NCI-H2227 (cell line): Measurements from ENCODE around the gene TRMT11.
A peak's percentile ranks its signal among the peaks of the same experiment; 100 is the strongest.
"Not testable (repeated sequence)": the region's sequence is repeated elsewhere in the genome, so short reads cannot be mapped to it uniquely, and the experiment has no call there.

ENCODE experiments used
- DNase-seq: peaks from one replicate; lab custom pipeline; 2025; ENCODE audit not compliant: unreplicated experiment; lab: John Stamatoyannopoulos, UW

Gene TRMT11

GRCh38 chr6:126041516-126041915, 55.2 kb downstream of the TRMT11 start:
- DNase-seq = no peak

DNA sequence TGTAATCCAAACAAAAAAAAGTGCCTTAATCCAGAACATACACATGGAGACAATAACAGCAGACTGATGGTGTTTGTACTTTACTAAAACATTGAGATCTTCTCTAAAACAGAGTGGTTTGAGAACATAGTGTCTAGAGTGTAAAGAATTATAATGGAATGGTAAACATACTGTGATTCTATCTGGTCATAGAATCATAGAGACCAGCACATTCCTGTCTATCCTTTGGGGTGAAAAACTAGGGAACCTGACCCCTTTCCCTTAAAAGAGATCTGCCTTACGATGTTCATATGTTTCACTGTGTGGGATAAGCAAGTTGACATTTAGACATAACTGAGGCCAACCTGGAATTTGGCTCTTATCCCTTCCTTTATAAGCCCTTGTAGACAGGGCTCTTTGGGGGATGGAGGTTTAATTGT, 55.7 kb downstream of the TRMT11 start:
- no peak for DNase-seq

DNA sequence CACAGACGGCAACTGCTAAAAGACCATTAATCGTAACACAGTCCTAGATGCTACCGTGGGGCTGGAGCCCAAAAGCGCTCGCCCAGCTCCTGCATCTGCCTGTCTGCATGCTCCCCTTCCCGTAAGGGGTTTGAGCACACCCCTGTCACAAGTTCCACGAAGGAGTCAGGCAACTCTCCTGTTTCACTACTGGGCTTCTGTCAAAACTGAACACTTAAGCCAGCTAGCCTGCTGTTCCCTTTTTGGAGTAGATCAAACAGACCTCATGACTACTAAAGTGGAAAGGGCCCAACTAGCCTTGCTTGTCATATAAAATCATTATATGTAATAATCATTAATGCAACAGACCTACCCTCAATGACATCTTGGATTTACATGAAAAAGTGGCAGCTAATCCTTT, 61.3 kb downstream of the TRMT11 start:
- DNase-seq = no peak

DNA sequence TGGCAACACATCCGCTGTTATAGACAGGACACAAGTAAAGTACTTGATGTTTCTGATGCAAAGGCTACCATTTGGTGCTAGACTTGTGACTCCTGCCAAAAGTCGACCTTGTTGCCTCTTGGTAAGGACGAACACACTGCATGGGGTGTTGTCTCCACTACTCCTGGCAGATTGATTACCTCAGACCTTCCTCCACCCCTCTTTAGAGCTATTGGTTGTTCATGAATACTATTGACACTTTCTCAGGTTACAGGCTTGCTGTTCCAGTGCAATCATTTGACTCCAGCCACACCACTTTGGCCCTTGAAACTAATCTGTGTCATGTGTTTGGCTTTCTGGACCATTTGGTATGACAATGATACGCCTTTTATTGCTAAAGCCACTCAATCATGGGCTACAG, 62.3 kb downstream of the TRMT11 start:
- no peak for DNase-seq

- DNase-seq = no peak
Measured at GRCh38 chr6:126050795-126051194, 64.5 kb downstream of the TRMT11 start.

DNA sequence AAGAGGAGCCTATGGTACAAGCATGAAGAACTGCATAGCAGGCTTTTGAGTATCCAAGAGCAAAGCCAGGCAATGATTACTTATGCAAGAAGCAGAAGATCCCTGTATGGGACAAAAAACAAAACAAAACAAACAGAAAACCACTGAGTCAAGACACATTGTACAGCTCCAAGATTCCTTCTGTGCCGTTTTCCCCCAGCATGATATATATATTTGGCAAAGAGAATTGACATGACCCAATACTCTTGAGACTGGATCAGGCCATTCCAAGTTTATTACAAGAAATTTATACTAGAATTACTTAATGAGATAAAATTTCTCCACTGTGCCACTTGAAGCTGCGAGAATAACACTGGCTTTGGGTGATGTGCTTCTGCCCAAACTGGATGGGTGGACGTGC, 65.5 kb downstream of the TRMT11 start:
- DNase-seq = no peak

DNA sequence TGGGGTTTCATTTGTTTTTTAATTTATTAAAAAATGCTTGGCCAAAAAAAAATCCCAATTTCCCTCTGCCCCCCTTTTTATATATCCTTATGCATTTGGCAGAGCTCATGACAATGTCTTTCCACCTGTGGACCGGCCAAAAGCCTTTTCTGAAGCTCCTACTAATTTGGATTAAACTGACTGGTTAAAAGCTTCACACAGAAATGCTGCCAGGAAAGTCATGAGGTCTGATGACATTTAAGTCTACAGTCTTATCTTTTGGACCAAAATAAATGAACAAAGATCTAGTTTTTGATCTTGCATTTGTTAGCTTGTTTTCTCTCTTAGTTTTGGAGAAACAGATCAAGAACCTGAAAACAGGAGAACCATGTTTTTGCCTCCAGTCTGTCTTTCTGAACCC, 66.1 kb downstream of the TRMT11 start:
- DNase-seq = no peak

DNA sequence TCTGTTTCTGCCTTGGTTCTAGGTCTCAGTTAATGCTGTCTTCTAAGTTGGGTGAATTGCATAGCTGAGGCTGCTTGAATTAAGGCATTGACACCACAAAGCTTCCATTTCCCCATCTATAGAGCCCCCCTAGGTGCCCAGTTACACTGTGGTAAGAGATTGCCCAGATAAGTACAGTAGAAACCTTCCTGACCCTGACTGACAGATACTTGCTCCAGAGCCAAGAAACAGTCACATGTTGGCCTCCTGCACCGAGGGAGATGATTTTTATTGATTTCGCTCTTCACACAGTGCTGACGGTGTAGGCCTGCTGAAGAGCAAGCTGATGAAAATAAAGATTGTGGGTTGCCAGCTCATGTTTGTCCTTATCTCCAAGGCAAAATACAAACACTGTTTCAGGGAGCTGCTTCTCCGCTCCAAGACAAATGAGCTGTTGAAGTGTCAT, 67.9 kb downstream of the TRMT11 start:
- DNase-seq = peak; percentile 57

DNA sequence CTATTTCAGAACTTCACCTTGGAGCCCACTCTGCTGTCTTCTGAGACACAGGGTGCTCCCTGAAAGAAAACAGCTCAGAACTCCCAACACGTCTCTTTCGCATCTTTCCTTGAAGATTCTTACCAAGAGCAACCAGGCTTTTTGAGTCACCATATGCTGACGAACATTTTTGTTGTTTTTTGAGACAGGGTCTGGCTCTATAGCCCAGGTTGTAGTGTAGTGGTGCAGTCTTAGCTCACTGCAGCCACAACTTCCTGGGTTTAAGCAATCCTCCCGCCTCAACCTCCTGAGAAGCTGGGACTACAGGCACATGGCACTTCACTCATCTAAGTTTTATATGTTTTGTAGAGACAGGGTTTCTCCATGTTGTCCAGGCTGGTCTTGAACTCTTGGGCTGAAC, 68.5 kb downstream of the TRMT11 start:
- no peak for DNase-seq

DNA sequence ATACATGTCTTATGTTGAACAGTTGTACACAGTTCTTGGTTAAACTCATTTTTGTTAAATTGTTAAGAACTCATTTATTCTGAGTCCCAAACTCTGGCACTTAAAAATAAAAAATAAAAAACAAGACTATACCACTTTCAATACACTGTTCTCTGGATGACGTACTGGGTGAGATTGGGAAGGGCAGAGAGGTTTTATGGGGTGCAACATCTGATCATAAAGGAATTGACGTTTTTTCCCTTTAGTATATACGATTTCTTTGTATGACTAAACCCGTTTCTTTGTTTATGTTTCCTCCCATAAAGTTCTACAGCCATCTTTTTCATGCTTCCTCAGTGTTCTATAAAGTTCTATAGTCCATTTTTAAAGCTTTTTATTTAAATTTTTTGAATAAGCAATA, 69.1 kb downstream of the TRMT11 start:
- no peak for DNase-seq

GRCh38 chr6:126056355-126057004, 70.1 kb downstream of the TRMT11 start:
- DNase-seq = no peak

GRCh38 chr6:126058085-126058484, 71.7 kb downstream of the TRMT11 start:
- not testable (repeated sequence) for DNase-seq

GRCh38 chr6:126060400-126060799, 74.1 kb downstream of the TRMT11 start:
- DNase-seq = no peak

DNA sequence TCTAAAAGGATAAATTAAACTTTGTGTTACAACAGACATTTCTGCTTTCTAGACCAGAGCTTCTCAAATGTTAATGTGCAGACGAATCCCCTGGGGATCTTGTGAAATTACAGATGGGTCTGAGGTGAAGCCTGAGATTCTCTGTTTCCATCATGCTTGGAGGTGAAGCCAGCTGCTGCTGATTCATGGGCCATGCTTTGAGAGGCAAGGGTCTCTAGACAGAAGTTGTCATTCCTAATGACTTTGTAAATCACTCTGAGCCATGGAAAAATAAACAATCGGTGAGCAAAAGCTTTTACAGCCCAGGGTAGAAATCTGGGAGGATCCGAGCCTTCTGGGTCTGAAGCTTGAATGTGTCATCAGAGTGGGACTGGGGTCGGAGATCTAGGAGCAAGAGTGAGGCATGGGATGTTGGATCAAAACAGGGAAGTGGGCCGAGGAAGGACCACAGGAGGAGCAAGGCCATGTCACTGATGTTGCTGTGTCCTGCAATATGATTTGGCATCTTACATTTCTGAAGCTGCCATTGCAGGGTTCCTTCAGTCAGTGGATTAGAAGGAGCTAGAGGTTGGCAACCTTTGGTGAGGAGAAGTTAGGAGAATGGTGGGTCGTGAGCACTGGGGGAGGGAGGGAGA, 77.3 kb downstream of the TRMT11 start:
- no peak for DNase-seq

- DNase-seq = no peak
Measured at GRCh38 chr6:126064257-126064747, 78.0 kb downstream of the TRMT11 start.

DNA sequence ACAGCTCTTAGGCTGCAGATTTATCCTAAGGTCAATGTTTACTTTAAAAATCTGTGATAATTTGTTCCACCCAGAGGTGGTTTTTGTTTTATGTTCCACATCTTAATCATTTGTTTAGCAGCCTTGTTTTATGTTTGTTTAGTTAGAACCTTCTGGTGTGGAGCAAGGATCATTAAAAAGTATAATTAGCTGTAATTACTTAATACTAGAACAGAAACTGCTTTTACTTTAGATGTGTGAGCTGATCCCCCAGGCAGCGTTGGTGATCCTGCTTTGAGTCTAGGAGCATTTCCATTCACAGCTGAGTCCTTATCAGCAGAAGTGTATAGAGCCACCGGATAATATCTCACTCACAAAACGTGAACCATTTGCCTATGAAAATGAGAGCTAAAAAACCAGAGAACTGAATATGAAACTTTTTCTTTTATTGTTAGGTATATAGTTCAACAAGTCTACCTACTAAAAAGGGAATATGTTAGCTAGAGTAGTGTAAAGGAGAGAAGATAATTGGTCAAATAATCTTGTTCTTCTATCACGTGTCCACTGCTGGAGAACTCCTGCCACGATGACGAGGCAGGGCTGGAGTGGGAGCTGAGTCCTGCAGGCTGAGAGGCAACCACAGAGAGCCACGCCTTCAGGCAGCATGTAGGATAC, 78.5 kb downstream of the TRMT11 start:
- no peak for DNase-seq

GRCh38 chr6:126066053-126067048, 80.0 kb downstream of the TRMT11 start:
- DNase-seq = no peak

DNA sequence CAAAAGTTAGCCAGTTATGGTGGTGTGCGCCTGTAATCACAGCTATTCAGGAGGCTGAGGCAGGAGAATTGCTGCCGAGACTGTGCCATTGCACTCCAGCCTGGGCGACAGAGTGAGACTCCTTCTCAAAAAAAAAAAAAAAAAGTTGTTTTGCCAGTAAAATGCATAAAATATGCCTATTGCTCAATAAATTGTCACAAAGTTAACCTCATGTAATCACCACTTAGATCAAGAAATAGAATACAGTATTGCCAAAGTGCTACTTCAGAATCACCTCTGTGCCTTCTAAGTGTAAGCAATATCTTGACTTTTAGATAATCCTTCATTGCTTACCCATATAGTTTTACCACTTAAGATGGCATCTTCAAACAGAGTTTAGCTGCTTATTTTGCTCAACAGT, 80.7 kb downstream of the TRMT11 start:
- no peak for DNase-seq

- DNase-seq = no peak
Measured at GRCh38 chr6:126069449-126069848, 83.1 kb downstream of the TRMT11 start.

DNA sequence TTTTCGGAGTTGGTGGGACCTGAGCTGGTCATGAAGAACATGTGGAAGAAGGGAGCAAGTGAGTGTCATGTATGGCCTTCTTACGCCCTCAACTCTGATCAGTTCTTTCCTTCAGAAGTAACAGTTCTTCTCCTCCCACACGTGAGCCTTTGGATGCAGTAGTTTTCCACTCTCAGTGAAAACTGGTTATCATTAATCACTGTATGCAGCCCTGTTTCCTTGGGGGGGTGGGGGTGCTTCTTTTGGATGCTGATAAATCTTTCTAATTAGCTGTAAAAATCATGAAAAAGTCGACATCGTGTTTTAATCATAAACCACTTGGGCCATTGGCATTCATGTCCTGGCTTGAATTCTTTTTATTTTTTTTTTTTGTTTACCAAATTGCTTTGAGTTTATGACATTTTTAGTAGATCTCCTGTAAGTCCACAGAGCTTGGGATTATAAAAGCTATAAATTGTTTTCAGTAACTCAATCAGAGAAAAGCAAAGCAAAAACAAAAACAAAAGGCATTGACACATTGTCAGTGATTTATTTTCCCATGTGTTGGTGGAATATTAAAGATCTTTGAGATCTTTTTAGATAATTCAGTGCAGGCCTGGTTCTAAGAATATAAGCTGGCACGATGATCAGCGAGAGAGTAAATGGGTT, 84.8 kb downstream of the TRMT11 start:
- DNase-seq = no peak

- no peak for DNase-seq
Measured at GRCh38 chr6:126072172-126072571, 85.8 kb downstream of the TRMT11 start.
